Measurements from ENCODE around the gene NEMP2.
"Not testable (repeated sequence)": the region's sequence is repeated elsewhere in the genome, so short reads cannot be mapped to it uniquely, and the experiment has no call there.

Gene NEMP2

DNA sequence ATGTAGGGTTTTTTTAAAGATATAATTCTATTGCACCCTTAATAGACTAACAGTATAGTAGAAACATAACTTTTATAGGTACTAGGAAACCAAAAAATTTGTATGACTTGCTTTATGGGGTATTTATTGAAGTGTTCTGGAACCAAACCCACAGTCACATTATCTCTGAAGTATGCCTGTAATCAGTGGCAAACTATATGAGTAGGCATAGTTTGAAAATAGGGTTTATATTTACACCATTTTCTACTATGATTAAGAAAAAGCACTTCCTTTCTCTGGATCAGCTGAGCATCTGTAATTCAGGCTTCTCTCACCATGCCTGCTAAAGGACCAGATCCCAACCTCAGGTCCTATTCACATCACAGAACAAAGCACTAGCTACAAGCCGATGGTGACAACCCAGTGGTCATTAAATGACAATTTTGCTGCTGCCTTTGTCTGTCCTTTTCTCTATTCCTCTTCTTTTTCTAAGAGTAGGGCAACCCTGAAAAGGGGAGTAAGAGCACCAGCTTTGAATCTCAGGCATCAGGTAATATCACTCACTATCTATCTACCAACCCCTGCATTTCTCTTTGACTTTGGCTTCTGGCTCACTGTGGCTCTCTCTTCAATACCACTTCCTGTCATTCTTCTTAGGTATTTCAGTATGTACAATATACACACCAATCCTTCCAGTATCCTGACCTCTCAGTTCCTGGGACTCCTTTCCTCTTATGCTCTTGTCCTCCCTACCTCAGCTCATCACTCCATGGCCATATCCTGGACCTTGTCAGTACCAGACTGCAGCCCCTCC lies 14.4 kb downstream of the NEMP2 start:
- H3K4me3 ChIP-seq (ENCODE audit: low read length), result no peak overlapping the region
- H3K9ac ChIP-seq (ENCODE audit: low read length), result no peak overlapping the region
- H3K4me1 ChIP-seq (ENCODE audit: control insufficient read depth, insufficient read depth, low read length), result no peaks in the 10 kb centered on the region
- H3K36me3 ChIP-seq (ENCODE audit: control insufficient read depth, insufficient read depth, low read length, severe bottlenecking), result no peaks in the 10 kb centered on the region
- no peak for DNase-seq (ENCODE audit: low read depth)
- H3K27me3 ChIP-seq (replicated peaks; ENCODE audit: control insufficient read depth, insufficient read depth, low read length), result no peaks in the 10 kb centered on the region
- H3K9me3 ChIP-seq (ENCODE audit: control insufficient read depth, low read length), result no peaks in the 10 kb centered on the region

DNA sequence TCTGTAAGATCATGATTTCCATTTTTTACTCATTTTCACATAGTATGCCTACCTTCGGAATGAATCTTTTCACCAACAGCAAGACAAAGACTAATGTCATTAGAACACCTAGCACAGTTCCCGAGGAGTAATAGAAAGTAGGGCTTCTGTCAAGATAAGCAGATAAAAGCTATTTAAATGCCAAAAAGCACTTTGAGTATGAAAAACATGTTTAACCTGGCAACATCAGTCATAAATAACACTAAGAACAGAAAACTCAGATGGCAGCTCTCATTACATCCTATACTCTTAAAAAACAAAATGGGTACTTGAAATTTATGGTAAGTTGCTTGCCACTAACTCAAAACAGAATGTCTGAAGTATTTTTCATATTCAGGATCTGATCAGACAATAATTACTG lies 17.1 kb downstream of the NEMP2 start:
- DNase-seq (ENCODE audit: low read depth), result no peak
- Histone ChIP-seq H3K36me3 (ENCODE audit: control insufficient read depth, insufficient read depth, low read length, severe bottlenecking) (peaks cover 4% of the 10 kb centered on the region), H3K4me1 (ENCODE audit: control insufficient read depth, insufficient read depth, low read length) (no peaks in the 10 kb centered on the region), H3K4me3 (ENCODE audit: low read length) (no peak overlapping the region), H3K27me3 (replicated peaks; ENCODE audit: control insufficient read depth, insufficient read depth, low read length) (no peaks in the 10 kb centered on the region), H3K9ac (ENCODE audit: low read length) (no peak overlapping the region), H3K9me3 (ENCODE audit: control insufficient read depth, low read length) (no peaks in the 10 kb centered on the region)

DNA sequence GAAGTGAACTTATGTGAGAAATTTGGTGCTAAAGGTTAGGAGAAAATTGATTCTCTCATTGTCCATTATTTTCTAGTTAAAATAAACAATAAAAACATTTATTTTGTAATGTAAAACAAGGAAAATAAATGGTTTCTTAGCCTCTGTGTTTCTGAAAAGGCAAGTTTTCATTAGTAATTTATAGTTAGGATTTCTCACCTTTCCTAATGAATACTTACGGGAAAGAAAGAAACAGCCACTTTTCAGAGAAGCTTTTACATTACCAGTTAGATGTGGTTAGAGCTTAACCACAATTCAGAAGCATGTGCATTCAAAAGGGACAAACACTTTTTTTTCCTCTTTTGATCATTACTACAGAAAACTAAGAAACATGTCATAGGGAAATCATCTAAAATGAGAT lies 18.8 kb downstream of the NEMP2 start:
- DNase-seq (ENCODE audit: low read depth), result no peak
- Histone ChIP-seq H3K4me1 (ENCODE audit: control insufficient read depth, insufficient read depth, low read length) (no peaks in the 10 kb centered on the region), H3K4me3 (ENCODE audit: low read length) (no peak overlapping the region), H3K27me3 (replicated peaks; ENCODE audit: control insufficient read depth, insufficient read depth, low read length) (no peaks in the 10 kb centered on the region), H3K9ac (ENCODE audit: low read length) (no peak overlapping the region), H3K9me3 (ENCODE audit: control insufficient read depth, low read length) (no peaks in the 10 kb centered on the region), H3K36me3 (ENCODE audit: control insufficient read depth, insufficient read depth, low read length, severe bottlenecking) (peaks cover 4% of the 10 kb centered on the region)

DNA sequence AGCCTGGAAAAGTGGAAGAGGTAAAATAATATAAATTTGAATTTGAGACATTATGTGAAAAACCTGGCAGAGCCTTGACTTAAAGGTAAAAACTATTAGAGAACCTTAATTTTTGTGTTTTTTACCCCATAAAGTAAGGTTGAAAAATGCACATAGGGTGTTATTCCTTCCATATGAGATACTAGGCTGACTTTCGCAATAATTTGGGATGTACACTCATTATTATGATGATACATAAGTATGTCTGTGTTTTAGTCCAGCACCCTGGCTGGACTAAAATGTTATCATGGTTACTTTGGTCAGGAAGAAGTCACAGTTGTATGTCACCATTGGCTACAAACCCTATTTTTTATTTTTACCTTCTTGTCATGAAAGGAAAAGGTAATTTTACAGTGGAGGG lies 19.8 kb downstream of the NEMP2 start:
- no peak for DNase-seq (ENCODE audit: low read depth)
- no peak overlapping the region for H3K4me3 ChIP-seq (ENCODE audit: low read length)
- no peaks in the 10 kb centered on the region for H3K9me3 ChIP-seq (ENCODE audit: control insufficient read depth, low read length)

DNA sequence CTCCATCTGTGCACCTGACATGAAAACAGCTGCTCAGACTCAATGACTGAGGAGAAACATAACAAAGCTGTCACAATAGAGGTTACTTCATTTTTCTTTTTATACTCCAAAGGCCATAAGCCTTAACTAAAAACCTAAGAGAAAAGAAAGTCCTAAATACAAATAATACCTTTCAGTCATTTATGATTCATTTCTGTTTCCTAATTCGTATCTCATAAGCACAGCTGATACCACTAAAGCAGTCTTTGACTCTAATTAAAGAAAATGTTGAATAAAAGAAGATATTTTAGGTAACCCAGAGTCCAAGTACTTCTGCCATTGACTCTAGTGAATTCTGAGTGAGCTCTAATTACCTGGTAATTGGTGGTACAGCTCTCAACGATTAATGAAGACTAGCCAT lies 20.6 kb downstream of the NEMP2 start:
- Histone ChIP-seq H3K4me1 (ENCODE audit: control insufficient read depth, insufficient read depth, low read length) (no peaks in the 10 kb centered on the region), H3K36me3 (ENCODE audit: control insufficient read depth, insufficient read depth, low read length, severe bottlenecking) (peaks cover 4% of the 10 kb centered on the region), H3K27me3 (replicated peaks; ENCODE audit: control insufficient read depth, insufficient read depth, low read length) (no peaks in the 10 kb centered on the region), H3K9ac (ENCODE audit: low read length) (no peak overlapping the region), H3K4me3 (ENCODE audit: low read length) (no peak overlapping the region), H3K9me3 (ENCODE audit: control insufficient read depth, low read length) (no peaks in the 10 kb centered on the region)
- no peak for DNase-seq (ENCODE audit: low read depth)

More for the DNA sequence above, 19.8 kb downstream of the NEMP2 start:
- no peaks in the 10 kb centered on the region for H3K4me1 ChIP-seq (ENCODE audit: control insufficient read depth, insufficient read depth, low read length)
- H3K36me3 ChIP-seq (ENCODE audit: control insufficient read depth, insufficient read depth, low read length, severe bottlenecking), result peaks cover 4% of the 10 kb centered on the region
- H3K9ac ChIP-seq (ENCODE audit: low read length), result no peak overlapping the region
- no peaks in the 10 kb centered on the region for H3K27me3 ChIP-seq (replicated peaks; ENCODE audit: control insufficient read depth, insufficient read depth, low read length)

DNA sequence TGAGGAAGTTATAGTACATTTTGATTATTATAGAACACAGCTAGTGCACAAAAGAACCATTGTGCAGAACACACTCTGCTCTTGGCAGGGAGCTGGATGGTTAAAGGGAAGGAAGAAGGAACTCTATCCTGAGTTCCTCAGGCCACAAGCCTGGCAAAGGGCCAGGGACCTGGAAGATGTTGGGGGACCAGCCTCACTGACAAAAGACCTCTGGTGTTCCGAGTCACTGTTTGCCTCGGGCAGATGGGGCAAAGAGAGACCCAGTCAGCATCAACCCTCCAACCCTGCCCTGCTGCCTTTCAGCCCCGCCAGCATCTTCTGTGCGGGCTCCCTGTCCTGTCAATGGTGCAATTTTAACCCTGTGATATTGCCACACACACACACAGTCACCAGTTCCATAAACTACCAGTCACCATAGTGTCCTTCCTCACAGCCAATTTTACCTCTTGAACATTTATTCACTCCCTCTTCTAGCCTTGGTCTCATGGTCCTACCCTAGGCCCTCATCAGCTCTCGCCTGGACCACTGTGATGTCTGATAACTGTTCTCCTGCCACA lies 21.9 kb downstream of the NEMP2 start:
- Histone ChIP-seq H3K9ac (ENCODE audit: low read length) (no peak overlapping the region), H3K36me3 (ENCODE audit: control insufficient read depth, insufficient read depth, low read length, severe bottlenecking) (peaks cover 4% of the 10 kb centered on the region), H3K4me1 (ENCODE audit: control insufficient read depth, insufficient read depth, low read length) (no peaks in the 10 kb centered on the region), H3K27me3 (replicated peaks; ENCODE audit: control insufficient read depth, insufficient read depth, low read length) (no peaks in the 10 kb centered on the region), H3K9me3 (ENCODE audit: control insufficient read depth, low read length) (no peaks in the 10 kb centered on the region), H3K4me3 (ENCODE audit: low read length) (no peak overlapping the region)
- no peak for DNase-seq (ENCODE audit: low read depth)

DNA sequence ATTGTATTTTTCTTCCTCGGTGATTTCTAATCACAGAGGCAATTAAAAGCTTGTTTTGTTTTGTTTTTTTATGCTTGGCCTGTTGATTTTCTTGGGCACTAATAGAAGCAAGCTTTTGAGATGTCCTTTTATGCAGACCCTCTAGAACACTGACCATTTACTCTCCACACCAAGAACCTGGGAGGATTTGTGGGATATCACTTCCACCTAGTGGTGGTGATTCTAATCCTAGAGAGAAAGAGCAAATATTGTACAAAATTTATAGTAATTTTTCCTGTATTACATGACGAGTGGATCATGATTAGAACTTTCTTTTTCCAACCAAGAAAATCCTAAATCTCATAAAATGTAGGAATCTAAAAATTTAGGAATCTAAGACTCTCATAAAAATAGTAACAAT lies 23.4 kb downstream of the NEMP2 start:
- no peaks in the 10 kb centered on the region for H3K9me3 ChIP-seq (ENCODE audit: control insufficient read depth, low read length)
- H3K4me1 ChIP-seq (ENCODE audit: control insufficient read depth, insufficient read depth, low read length), result no peaks in the 10 kb centered on the region
- H3K4me3 ChIP-seq (ENCODE audit: low read length), result no peak overlapping the region
- DNase-seq (ENCODE audit: low read depth), result peak; percentile 74
- H3K9ac ChIP-seq (ENCODE audit: low read length), result no peak overlapping the region
- H3K27me3 ChIP-seq (replicated peaks; ENCODE audit: control insufficient read depth, insufficient read depth, low read length), result no peaks in the 10 kb centered on the region
- peaks cover 4% of the 10 kb centered on the region for H3K36me3 ChIP-seq (ENCODE audit: control insufficient read depth, insufficient read depth, low read length, severe bottlenecking)

DNA sequence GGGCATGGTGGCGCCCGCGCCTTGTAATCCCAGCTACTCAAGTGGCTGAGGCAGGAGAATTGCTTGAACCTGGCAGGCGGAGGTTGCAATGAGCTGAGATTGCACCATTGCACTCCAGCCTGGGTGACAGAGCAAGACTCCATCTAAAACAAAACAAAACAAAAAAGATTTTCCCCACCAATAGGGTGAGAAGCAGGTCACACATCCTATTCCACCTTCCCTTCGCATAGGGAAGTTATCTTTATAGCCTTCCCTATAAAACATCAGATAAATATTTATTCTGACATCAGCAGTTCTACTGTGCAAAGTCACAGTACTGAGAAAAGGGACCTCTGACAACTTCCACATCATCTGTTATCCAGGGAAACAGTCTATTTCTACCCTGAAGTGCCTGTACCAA lies 24.6 kb downstream of the NEMP2 start:
- H3K27me3 ChIP-seq (replicated peaks; ENCODE audit: control insufficient read depth, insufficient read depth, low read length); H3K9me3 ChIP-seq (ENCODE audit: control insufficient read depth, low read length); DNase-seq (ENCODE audit: low read depth); H3K36me3 ChIP-seq (ENCODE audit: control insufficient read depth, insufficient read depth, low read length, severe bottlenecking); H3K4me3 ChIP-seq (ENCODE audit: low read length); H3K4me1 ChIP-seq (ENCODE audit: control insufficient read depth, insufficient read depth, low read length); H3K9ac ChIP-seq (ENCODE audit: low read length): not testable (repeated sequence)

DNA sequence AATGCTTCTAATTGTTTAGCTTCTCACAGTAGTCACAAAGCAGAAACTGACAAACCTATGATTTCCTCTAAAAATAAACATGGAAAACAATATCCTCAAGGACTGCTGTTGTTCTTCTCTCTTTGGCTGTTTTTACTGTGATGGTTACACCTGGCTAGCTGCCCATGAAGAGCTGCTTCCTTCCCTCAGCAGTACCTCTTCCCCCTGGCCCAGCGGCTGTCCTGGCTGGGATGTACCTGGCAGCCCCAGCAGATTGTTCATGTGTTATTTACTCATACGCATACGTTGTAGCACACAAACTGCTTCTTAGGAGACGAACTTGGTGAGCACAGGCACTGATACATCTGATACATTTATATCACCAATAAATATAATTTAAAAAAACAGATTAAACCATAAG lies 27.4 kb downstream of the NEMP2 start:
- no peak for DNase-seq (ENCODE audit: low read depth)
- no peaks in the 10 kb centered on the region for H3K36me3 ChIP-seq (ENCODE audit: control insufficient read depth, insufficient read depth, low read length, severe bottlenecking)
- no peak overlapping the region for H3K4me3 ChIP-seq (ENCODE audit: low read length)
- no peaks in the 10 kb centered on the region for H3K9me3 ChIP-seq (ENCODE audit: control insufficient read depth, low read length)
- H3K9ac ChIP-seq (ENCODE audit: low read length), result no peak overlapping the region
- H3K4me1 ChIP-seq (ENCODE audit: control insufficient read depth, insufficient read depth, low read length), result no peaks in the 10 kb centered on the region
- no peaks in the 10 kb centered on the region for H3K27me3 ChIP-seq (replicated peaks; ENCODE audit: control insufficient read depth, insufficient read depth, low read length)

DNA sequence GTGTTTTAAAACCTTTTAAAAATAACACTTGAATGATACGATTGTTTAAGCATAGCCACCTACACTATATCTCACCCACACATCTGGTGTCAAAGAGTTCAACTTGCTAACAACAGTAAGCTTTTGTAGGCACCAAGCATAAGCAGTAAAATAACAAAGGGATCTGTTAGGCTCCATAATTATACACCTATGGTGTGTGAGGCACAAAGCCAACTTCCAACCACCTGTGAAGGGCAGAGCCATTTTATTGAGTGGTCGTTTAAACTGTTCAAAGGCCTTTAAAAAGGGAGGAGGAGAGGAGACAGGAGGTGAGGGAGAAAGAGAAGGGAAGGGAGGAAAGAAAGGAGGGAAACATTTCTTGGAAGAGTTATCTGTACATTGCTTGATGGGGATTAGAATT lies 27.9 kb downstream of the NEMP2 start:
- Histone ChIP-seq H3K9ac (ENCODE audit: low read length) (no peak overlapping the region), H3K36me3 (ENCODE audit: control insufficient read depth, insufficient read depth, low read length, severe bottlenecking) (no peaks in the 10 kb centered on the region), H3K4me1 (ENCODE audit: control insufficient read depth, insufficient read depth, low read length) (no peaks in the 10 kb centered on the region), H3K4me3 (ENCODE audit: low read length) (no peak overlapping the region), H3K9me3 (ENCODE audit: control insufficient read depth, low read length) (no peaks in the 10 kb centered on the region), H3K27me3 (replicated peaks; ENCODE audit: control insufficient read depth, insufficient read depth, low read length) (no peaks in the 10 kb centered on the region)
- DNase-seq (ENCODE audit: low read depth), result no peak

DNA sequence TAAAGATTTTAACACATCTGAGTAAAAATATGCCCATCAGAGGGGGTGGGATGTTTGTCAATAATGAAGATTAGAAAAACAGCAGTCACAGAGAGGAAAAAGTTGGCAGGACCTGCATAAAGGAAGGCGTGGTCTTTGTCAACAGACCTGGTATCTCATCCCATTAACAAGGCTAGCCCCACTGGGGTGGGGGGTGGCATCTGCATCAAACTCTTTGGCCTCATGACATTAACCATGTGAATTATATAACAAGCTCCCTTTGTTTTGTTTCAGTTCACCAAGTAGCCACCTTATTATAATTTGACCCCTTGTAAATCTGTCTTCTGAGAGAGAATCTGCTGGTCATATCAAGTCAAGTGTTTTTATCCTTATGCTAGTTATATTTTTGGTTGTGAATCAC lies 28.8 kb downstream of the NEMP2 start:
- H3K36me3 ChIP-seq (ENCODE audit: control insufficient read depth, insufficient read depth, low read length, severe bottlenecking), result no peaks in the 10 kb centered on the region
- DNase-seq (ENCODE audit: low read depth), result no peak
- H3K9me3 ChIP-seq (ENCODE audit: control insufficient read depth, low read length), result no peaks in the 10 kb centered on the region
- no peak overlapping the region for H3K9ac ChIP-seq (ENCODE audit: low read length)
- H3K27me3 ChIP-seq (replicated peaks; ENCODE audit: control insufficient read depth, insufficient read depth, low read length), result no peaks in the 10 kb centered on the region
- no peak overlapping the region for H3K4me3 ChIP-seq (ENCODE audit: low read length)
- H3K4me1 ChIP-seq (ENCODE audit: control insufficient read depth, insufficient read depth, low read length), result peaks cover 3% of the 10 kb centered on the region

DNA sequence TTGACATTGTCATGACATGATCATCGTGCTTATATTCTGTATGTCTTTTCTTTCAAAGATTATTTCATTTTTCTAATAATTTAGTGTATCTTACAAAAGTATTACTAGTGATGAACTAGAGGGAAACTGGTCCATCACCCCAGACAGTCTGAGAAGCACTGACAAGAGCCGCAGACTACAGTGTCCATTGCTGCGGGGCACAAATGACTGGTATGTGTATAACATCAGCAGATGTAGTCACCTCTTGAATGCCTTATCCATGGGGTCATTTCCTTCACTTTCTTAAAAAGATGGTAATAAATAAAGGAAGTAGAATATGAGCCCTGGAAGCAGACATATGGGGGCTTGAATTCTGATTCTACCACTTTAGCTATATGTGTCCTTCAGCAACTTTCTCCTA lies 29.6 kb downstream of the NEMP2 start:
- Histone ChIP-seq H3K27me3 (replicated peaks; ENCODE audit: control insufficient read depth, insufficient read depth, low read length) (no peaks in the 10 kb centered on the region), H3K4me1 (ENCODE audit: control insufficient read depth, insufficient read depth, low read length) (peaks cover 3% of the 10 kb centered on the region), H3K9ac (ENCODE audit: low read length) (no peak overlapping the region), H3K36me3 (ENCODE audit: control insufficient read depth, insufficient read depth, low read length, severe bottlenecking) (no peaks in the 10 kb centered on the region), H3K9me3 (ENCODE audit: control insufficient read depth, low read length) (no peaks in the 10 kb centered on the region), H3K4me3 (ENCODE audit: low read length) (no peak overlapping the region)
- no peak for DNase-seq (ENCODE audit: low read depth)

Measured in adipocyte (in vitro differentiated cells).